ENCODE measurements around the gene KIF6.

Gene KIF6

DNA sequence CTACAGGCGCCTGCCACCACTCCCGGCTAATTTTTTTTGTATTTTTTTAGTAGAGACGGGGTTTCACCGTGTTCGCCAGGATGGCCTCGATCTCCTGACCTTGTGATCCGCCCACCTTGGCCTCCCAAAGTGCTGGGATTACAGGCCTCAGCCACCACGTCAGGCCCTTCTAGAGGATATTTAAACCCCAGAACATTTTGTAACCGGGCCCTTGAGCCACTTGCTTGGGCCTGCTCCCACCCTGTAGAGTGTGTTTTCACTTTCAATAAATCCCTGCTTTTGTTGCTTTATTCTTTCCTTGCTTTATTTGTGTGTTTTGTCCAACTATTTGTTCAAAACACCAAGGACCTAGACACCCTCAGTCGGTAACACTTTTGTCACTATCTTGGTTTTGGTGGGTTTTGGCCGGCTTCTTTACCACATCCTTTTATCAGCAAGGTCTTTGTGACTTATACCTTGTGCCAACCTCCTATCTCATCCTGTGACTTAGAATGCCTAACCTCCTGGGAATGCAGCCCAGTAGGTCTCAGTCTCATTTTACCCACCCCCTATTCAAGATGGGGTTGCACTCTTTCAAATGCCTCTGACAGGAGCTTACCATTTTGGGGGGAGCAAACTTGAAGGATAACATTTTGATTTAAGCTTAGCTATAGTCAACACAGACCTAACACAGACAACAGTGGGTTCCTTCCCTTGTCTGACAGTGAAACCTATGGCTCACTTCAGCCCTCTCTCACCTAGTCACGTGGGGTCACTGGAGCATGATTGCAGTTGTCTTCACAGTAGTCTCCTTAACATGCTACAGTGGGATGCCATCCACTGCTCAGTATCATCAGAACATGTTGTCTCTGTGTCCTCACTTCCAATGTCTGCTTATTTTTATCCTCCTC, 27.9 kb upstream of the KIF6 start:
- no peak overlapping the region for H3K27ac ChIP-seq

DNA sequence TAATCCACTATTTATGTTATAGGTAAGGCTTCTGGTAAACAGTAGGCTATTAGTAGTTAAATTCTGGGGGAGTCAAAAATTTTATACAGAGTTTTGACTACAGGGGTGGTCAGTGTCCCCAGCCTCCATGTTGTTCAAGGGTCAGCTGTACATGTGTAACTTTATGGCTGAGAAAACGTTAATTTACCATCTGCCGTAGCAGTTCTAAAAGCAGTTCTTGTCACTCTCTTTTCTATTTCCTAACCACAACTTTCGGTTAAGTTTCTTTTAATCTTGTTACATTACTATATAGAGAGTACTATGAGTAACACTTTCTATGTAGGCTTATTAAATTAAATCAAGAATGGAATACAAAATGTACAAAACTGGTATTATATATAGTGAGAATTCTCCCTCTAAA, 21.6 kb upstream of the KIF6 start:
- no peak overlapping the region for H3K9ac ChIP-seq
- no peak overlapping the region for H3K4me2 ChIP-seq (ENCODE audit: low read length)
- H3K4me1 ChIP-seq: no peaks in the 10 kb centered on the region
- H3K36me3 ChIP-seq (ENCODE audit: control insufficient read depth, insufficient read depth, low read length): no peaks in the 10 kb centered on the region
- H3K27ac ChIP-seq: no peak overlapping the region
- H3K9me3 ChIP-seq (ENCODE audit: control insufficient read depth, low read length): no peaks in the 10 kb centered on the region
- no peaks in the 10 kb centered on the region for H3K79me2 ChIP-seq
- H3K27me3 ChIP-seq (ENCODE audit: control insufficient read depth, insufficient read depth, low read length): no peaks in the 10 kb centered on the region
- H3K4me3 ChIP-seq (ENCODE audit: low read depth, low read length): no peak overlapping the region
- H2AFZ ChIP-seq: no peak overlapping the region
- TF ChIP-seq, protein P1, sequence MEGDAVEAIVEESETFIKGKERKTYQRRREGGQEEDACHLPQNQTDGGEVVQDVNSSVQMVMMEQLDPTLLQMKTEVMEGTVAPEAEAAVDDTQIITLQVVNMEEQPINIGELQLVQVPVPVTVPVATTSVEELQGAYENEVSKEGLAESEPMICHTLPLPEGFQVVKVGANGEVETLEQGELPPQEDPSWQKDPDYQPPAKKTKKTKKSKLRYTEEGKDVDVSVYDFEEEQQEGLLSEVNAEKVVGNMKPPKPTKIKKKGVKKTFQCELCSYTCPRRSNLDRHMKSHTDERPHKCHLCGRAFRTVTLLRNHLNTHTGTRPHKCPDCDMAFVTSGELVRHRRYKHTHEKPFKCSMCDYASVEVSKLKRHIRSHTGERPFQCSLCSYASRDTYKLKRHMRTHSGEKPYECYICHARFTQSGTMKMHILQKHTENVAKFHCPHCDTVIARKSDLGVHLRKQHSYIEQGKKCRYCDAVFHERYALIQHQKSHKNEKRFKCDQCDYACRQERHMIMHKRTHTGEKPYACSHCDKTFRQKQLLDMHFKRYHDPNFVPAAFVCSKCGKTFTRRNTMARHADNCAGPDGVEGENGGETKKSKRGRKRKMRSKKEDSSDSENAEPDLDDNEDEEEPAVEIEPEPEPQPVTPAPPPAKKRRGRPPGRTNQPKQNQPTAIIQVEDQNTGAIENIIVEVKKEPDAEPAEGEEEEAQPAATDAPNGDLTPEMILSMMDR (IDR thresholded peaks at IDR 0.05): no peak

More for the DNA sequence above, 27.9 kb upstream of the KIF6 start:
- Histone ChIP-seq H3K4me2 (ENCODE audit: low read length) (no peak overlapping the region), H3K4me3 (ENCODE audit: low read depth, low read length) (no peak overlapping the region), H3K27me3 (ENCODE audit: control insufficient read depth, insufficient read depth, low read length) (no peaks in the 10 kb centered on the region), H3K4me1 (no peaks in the 10 kb centered on the region), H3K79me2 (no peaks in the 10 kb centered on the region), H3K9me3 (ENCODE audit: control insufficient read depth, low read length) (no peaks in the 10 kb centered on the region), H3K36me3 (ENCODE audit: control insufficient read depth, insufficient read depth, low read length) (no peaks in the 10 kb centered on the region), H2AFZ (no peak overlapping the region), H3K9ac (no peak overlapping the region)
- TF ChIP-seq, protein P1 (IDR thresholded peaks at IDR 0.05): no peak

DNA sequence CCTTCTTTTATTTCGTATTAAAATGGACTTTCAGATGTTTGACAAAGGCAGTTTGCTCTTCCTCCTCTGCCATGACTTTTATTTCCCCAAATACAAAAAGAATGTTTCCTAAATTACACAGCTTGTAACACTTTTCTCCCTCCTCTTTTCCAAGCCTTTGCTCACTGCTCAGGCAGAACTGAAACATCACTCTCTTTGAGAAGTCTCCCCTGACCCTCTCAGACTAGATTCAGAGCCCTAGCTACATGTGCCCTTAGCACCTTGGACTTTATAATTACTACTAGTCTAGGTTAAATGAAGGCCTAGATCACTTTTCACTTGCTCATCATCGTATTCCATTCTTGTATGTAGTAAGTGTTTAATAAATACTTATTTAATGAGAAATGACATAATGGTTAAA, 8.5 kb upstream of the KIF6 start:
- H3K4me1 ChIP-seq: no peaks in the 10 kb centered on the region
- TF ChIP-seq, protein P1 (IDR thresholded peaks at IDR 0.05): no peak

DNA sequence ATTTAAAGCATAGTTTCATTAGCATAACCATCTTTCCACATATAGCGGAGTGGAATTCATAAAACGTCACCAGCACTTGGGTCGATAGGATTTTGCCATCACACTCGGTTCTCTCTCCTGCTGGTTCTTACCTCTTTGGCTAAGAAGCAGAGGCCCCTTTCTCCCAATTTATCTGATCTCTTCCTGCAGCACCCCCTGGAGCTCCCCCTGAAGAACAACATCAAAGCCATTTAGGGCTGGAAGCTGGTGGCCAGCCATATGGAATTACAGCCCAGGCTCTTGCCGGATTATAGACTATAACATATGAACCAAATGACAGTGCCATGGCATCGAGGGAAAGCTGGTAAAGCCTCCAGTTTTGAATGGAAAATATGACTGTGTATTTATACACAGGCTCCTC, 6.4 kb upstream of the KIF6 start:
- no peaks in the 10 kb centered on the region for H3K4me1 ChIP-seq
- no peak overlapping the region for H3K4me3 ChIP-seq (ENCODE audit: low read depth, low read length)
- no peaks in the 10 kb centered on the region for H3K9me3 ChIP-seq (ENCODE audit: control insufficient read depth, low read length)
- H3K27me3 ChIP-seq (ENCODE audit: control insufficient read depth, insufficient read depth, low read length): no peaks in the 10 kb centered on the region
- no peak overlapping the region for H3K9ac ChIP-seq
- H3K27ac ChIP-seq: no peak overlapping the region
- no peak overlapping the region for H3K4me2 ChIP-seq (ENCODE audit: low read length)
- H3K36me3 ChIP-seq (ENCODE audit: control insufficient read depth, insufficient read depth, low read length): no peaks in the 10 kb centered on the region
- H2AFZ ChIP-seq: no peak overlapping the region
- H3K79me2 ChIP-seq: no peaks in the 10 kb centered on the region
- TF ChIP-seq, protein P1 (IDR thresholded peaks at IDR 0.05): no peak

More for the DNA sequence above, 8.5 kb upstream of the KIF6 start:
- no peaks in the 10 kb centered on the region for H3K79me2 ChIP-seq
- H3K27ac ChIP-seq: no peak overlapping the region
- H3K4me3 ChIP-seq (ENCODE audit: low read depth, low read length): no peak overlapping the region
- no peaks in the 10 kb centered on the region for H3K36me3 ChIP-seq (ENCODE audit: control insufficient read depth, insufficient read depth, low read length)
- H3K4me2 ChIP-seq (ENCODE audit: low read length): no peak overlapping the region
- no peaks in the 10 kb centered on the region for H3K9me3 ChIP-seq (ENCODE audit: control insufficient read depth, low read length)
- H3K27me3 ChIP-seq (ENCODE audit: control insufficient read depth, insufficient read depth, low read length): no peaks in the 10 kb centered on the region
- no peak overlapping the region for H2AFZ ChIP-seq
- no peak overlapping the region for H3K9ac ChIP-seq

DNA sequence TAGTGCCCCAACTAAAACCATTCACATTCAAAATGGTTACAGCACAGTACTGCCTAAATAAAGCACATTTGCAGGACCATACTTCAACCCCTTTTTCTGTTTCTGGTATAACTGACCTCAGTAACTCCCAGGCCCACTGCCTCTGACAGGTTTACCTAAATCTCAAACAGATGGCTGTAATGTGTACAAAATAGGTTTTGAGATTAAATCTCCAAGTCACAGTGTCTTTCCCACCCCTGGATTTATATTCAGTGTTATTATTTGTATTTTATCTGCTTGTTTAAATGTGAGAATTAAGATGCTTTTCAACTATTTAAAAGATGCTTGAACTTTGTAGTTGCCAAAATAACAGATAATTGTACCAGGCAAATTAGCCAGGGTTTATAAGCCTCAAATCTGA, 4.7 kb upstream of the KIF6 start:
- H3K9ac ChIP-seq: no peak overlapping the region
- no peak overlapping the region for H3K4me3 ChIP-seq (ENCODE audit: low read depth, low read length)
- no peak overlapping the region for H2AFZ ChIP-seq
- no peaks in the 10 kb centered on the region for H3K4me1 ChIP-seq
- H3K79me2 ChIP-seq: no peaks in the 10 kb centered on the region
- TF ChIP-seq, protein P1 (IDR thresholded peaks at IDR 0.05): no peak
- H3K9me3 ChIP-seq (ENCODE audit: control insufficient read depth, low read length): no peaks in the 10 kb centered on the region
- no peak overlapping the region for H3K4me2 ChIP-seq (ENCODE audit: low read length)
- no peaks in the 10 kb centered on the region for H3K36me3 ChIP-seq (ENCODE audit: control insufficient read depth, insufficient read depth, low read length)
- H3K27me3 ChIP-seq (ENCODE audit: control insufficient read depth, insufficient read depth, low read length): no peaks in the 10 kb centered on the region
- no peak overlapping the region for H3K27ac ChIP-seq
